K562 (cell line): ENCODE measurements around the gene KRT6C. TPM values are rescaled to one million over a fixed set of nuclear protein-coding genes. Genes with fewer than 3 reads are reported as not detected.

Source experiments
- GATAD2A ChIP-seq: fragments of 450-650 bp; IDR thresholded peaks from 2 replicates; pipeline ENCODE4 v1.6.1; 2017
- MAFF ChIP-seq: IDR thresholded peaks from 2 replicates; pipeline ENCODE4 v1.6.1; 2012; ENCODE audit warnings: low read length, improper control_type of control experiment
- RBM22 ChIP-seq: fragments of 200-400 bp; formaldehyde crosslinking; IDR thresholded peaks from 2 replicates; pipeline ENCODE4 v1.6.1; 2018; ENCODE audit warnings: low read length, low read depth; ENCODE audit not compliant: poor library complexity, severe bottlenecking
- RBM39 ChIP-seq: fragments of 200-400 bp; formaldehyde crosslinking; optimal IDR thresholded peaks from 2 replicates; pipeline ENCODE3; 2018; ENCODE audit warnings: low read depth, low read length
- TCFL5 ChIP-seq: fragments of 250-450 bp; sonication (Bioruptor Pico); conservative IDR thresholded peaks from 2 replicates; pipeline ENCODE4 v1.6.1; 2021; ENCODE audit warnings: mild to moderate bottlenecking, moderate library complexity, matching md5 sums
- THRAP3 ChIP-seq: fragments of 450-650 bp; IDR thresholded peaks from 2 replicates; pipeline ENCODE4 v1.6.1; 2016; ENCODE audit warnings: mild to moderate bottlenecking, inconsistent platforms, borderline replicate concordance
- ZNF165 ChIP-seq: fragments of 250-450 bp; sonication (Bioruptor Pico); IDR thresholded peaks from 2 replicates; pipeline ENCODE4 v1.4.0; 2020; ENCODE audit warnings: borderline replicate concordance
- ZNF41 ChIP-seq: fragments of 250-450 bp; sonication (Bioruptor Pico); conservative IDR thresholded peaks from 2 replicates; pipeline ENCODE4 v1.4.0; 2020; ENCODE audit warnings: mild to moderate bottlenecking
- polyA plus RNA-seq, 8 experiments: library from polyadenylated mRNA; depleted of rRNA in 4 of 8; stranded (reverse) in 5 of 8; unstranded in 3 of 8; fragments of >200 nt; fragmentation: Nextera tagmentation in 2 of 8; fragmentation: Illumina TruSeq in 1 of 8; extraction: Ambion mirVana in 2 of 8; extraction: Trizol in 1 of 8; gene quantifications; 2 replicates each; pipeline versions ENCODE4 v1.2.1 to v1.2.3, GENCODE V29; 2011 to 2014; ENCODE audit warnings: inconsistent platforms in 1 of 8, missing spikeins in 1 of 8
- total RNA-seq, 7 experiments: library from RNA; depleted of rRNA in 6 of 7; stranded (reverse); fragments of >200 nt in 6 of 7; fragmentation: Illumina TruSeq in 2 of 7; extraction: Trizol in 2 of 7; gene quantifications; 2 replicates each; pipeline versions ENCODE4 v1.2.1 to v1.2.3, GENCODE V29; 2011 to 2021; ENCODE audit warnings: low replicate concordance in 1 of 7
- TF ChIP-seq, protein P1 (sequence below), 2 experiments: IDR thresholded peaks in 1 of 2; conservative IDR thresholded peaks in 1 of 2; 2 replicates each; pipeline ENCODE4 v1.6.1; 2016; ENCODE audit warnings: low read depth in 2 of 2, mild to moderate bottlenecking in 1 of 2, missing compliant biosample characterization in 1 of 2, missing genetic modification characterization in 1 of 2, moderate library complexity in 1 of 2
- TF ChIP-seq, protein P2 (sequence below): fragments of 250-450 bp; sonication (Bioruptor Pico); IDR thresholded peaks from 2 replicates; pipeline ENCODE4 v1.5.0; 2021; ENCODE audit warnings: mild to moderate bottlenecking, moderate library complexity

KRT6C gene
- total and polyA plus RNA-seq, 9 of the 15 experiments (the other 6 are each of a cell fraction or from before 2014, with no cell fraction given) = not detected

DNA sequence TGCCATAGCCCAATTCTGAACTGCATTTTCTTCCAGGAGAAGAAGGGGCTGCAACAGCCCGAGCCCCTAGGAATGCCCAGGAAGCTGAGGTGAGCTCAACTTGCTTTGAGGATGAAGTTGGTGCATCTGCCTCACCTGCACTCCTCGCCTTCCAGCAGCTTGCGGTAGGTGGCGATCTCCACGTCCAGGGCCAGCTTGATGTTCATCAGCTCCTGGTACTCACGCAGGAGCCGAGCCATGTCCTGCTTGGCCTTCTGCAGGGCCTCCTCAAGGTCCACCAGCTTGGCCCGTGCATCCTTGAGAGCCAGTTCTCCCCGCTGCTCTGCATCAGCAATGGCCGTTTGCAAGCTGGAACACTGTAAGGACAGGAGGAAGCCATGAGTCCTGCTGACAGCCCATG is 45.5 kb downstream of the KRT6C start (continued):
- TF ChIP-seq MAFF (no peak), GATAD2A (no peak), RBM22 (no peak), THRAP3 (no peak), ZNF165 (no peak), ZNF41 (CRISPR knock-in tag) (no peak), RBM39 (no peak), TCFL5 (CRISPR knock-in tag) (no peak)
- TF ChIP-seq, protein P1, sequence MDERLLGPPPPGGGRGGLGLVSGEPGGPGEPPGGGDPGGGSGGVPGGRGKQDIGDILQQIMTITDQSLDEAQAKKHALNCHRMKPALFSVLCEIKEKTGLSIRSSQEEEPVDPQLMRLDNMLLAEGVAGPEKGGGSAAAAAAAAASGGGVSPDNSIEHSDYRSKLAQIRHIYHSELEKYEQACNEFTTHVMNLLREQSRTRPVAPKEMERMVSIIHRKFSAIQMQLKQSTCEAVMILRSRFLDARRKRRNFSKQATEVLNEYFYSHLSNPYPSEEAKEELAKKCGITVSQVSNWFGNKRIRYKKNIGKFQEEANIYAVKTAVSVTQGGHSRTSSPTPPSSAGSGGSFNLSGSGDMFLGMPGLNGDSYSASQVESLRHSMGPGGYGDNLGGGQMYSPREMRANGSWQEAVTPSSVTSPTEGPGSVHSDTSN (CRISPR knock-in tag; IDR thresholded peaks at IDR 0.05; ENCODE audit: low read depth) = no peak
- TF ChIP-seq, protein P1 (tag; conservative IDR thresholded peaks at IDR 0.05; ENCODE audit: low read depth) = no peak
- TF ChIP-seq, protein P2, sequence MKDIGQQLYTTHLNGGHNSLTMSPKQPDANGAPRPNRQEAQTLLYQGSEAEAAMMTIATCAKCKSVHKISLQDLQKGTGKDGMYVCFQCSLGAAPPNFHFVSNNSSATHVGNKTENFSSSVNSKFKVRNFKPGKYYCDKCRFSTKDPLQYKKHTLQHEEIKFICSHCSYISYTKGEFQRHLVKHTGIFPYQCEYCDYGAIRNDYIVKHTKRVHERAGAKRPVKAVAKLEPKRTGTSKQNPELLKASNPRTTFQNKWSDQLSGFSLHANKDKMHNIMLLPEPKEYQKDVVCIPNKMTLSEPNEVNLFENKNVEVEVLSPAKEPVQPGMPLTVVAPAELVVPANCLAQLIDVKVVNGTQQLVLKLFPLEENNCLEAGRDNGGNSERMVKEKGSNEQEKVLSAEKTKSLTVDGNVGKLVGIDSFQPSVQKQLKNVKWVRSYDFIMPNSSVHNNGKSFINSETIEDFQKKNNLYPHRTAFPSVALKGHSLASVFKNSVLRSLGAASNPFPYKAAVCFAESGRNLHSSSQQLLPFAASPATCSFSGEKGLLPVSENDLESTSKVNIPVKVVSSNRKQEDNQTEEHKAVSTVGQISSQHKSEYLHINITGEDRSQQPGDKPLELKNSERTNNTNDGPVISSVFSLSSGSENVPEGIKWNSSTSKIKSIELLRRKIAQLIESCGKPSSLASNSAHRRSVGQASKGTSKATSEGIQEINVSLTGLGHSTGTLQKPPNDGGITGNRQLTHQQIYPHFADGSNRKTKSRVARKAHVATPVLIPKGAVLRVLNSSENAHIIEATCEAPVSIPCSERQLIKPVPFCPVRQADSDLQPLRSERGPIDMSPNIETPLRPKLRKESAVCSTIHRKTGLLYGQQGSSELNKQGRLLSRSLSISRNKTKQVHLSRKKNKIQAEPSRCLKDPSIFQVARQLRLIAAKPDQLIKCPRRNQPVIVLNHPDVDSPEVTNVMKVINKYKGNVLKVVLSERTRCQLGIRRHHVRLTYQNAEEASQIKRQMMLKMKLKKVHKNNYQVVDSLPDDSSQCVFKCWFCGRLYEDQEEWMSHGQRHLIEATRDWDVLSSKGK (CRISPR knock-in tag) = no peak
